Measurements from ENCODE around the gene SKIDA1.
A peak's percentile ranks its signal among the peaks of the same experiment; 100 is the strongest.

The SKIDA1 gene

GRCh38 chr10:21490028-21490710 lies 35.3 kb downstream of the SKIDA1 start:
- TF ChIP-seq SIN3A (IDR thresholded peaks at IDR 0.05; ENCODE audit: borderline replicate concordance, insufficient read depth, low read length) (no peak), POLR2AphosphoS5 (IDR thresholded peaks at IDR 0.05; ENCODE audit: low read depth, low read length) (no peak), TAF1 (IDR thresholded peaks at IDR 0.05; ENCODE audit: borderline replicate concordance, insufficient read depth, low read length) (no peak), FOXP2 (optimal IDR thresholded peaks at IDR 0.05; ENCODE audit: borderline replicate concordance, extremely low read depth, extremely low read length, insufficient read depth) (no peak)
- TF ChIP-seq, protein P1, sequence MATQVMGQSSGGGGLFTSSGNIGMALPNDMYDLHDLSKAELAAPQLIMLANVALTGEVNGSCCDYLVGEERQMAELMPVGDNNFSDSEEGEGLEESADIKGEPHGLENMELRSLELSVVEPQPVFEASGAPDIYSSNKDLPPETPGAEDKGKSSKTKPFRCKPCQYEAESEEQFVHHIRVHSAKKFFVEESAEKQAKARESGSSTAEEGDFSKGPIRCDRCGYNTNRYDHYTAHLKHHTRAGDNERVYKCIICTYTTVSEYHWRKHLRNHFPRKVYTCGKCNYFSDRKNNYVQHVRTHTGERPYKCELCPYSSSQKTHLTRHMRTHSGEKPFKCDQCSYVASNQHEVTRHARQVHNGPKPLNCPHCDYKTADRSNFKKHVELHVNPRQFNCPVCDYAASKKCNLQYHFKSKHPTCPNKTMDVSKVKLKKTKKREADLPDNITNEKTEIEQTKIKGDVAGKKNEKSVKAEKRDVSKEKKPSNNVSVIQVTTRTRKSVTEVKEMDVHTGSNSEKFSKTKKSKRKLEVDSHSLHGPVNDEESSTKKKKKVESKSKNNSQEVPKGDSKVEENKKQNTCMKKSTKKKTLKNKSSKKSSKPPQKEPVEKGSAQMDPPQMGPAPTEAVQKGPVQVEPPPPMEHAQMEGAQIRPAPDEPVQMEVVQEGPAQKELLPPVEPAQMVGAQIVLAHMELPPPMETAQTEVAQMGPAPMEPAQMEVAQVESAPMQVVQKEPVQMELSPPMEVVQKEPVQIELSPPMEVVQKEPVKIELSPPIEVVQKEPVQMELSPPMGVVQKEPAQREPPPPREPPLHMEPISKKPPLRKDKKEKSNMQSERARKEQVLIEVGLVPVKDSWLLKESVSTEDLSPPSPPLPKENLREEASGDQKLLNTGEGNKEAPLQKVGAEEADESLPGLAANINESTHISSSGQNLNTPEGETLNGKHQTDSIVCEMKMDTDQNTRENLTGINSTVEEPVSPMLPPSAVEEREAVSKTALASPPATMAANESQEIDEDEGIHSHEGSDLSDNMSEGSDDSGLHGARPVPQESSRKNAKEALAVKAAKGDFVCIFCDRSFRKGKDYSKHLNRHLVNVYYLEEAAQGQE (IDR thresholded peaks at IDR 0.05; ENCODE audit: insufficient read depth in 1 of 2, low read depth in 2 of 2, low read length in 2 of 2), result no peak

- TF ChIP-seq TAF1 (IDR thresholded peaks at IDR 0.05; ENCODE audit: borderline replicate concordance, insufficient read depth, low read length), result no peak
- no peak for TF ChIP-seq SIN3A (IDR thresholded peaks at IDR 0.05; ENCODE audit: borderline replicate concordance, insufficient read depth, low read length)
- no peak for TF ChIP-seq POLR2AphosphoS5 (IDR thresholded peaks at IDR 0.05; ENCODE audit: low read depth, low read length)
- no peak for TF ChIP-seq FOXP2 (optimal IDR thresholded peaks at IDR 0.05; ENCODE audit: borderline replicate concordance, extremely low read depth, extremely low read length, insufficient read depth)
- TF ChIP-seq, protein P1 (IDR thresholded peaks at IDR 0.05; ENCODE audit: insufficient read depth in 1 of 2, low read depth in 2 of 2, low read length in 2 of 2), result 0 out of 4 replicates have a peak, but pooled peaks of 1 of the 2 experiments have one; percentile 5
Measured at GRCh38 chr10:21488957-21489446, 36.5 kb downstream of the SKIDA1 start.

GRCh38 chr10:21488246-21488956 lies 37.1 kb downstream of the SKIDA1 start:
- no peak for TF ChIP-seq TAF1 (IDR thresholded peaks at IDR 0.05; ENCODE audit: borderline replicate concordance, insufficient read depth, low read length)
- no peak for TF ChIP-seq POLR2AphosphoS5 (IDR thresholded peaks at IDR 0.05; ENCODE audit: low read depth, low read length)
- TF ChIP-seq FOXP2 (optimal IDR thresholded peaks at IDR 0.05; ENCODE audit: borderline replicate concordance, extremely low read depth, extremely low read length, insufficient read depth), result no peak
- TF ChIP-seq, protein P1 (IDR thresholded peaks at IDR 0.05; ENCODE audit: insufficient read depth in 1 of 2, low read depth in 2 of 2, low read length in 2 of 2), result no peak
- TF ChIP-seq SIN3A (IDR thresholded peaks at IDR 0.05; ENCODE audit: borderline replicate concordance, insufficient read depth, low read length), result no peak

GRCh38 chr10:21487416-21488180 lies 37.9 kb downstream of the SKIDA1 start:
- TF ChIP-seq TAF1 (IDR thresholded peaks at IDR 0.05; ENCODE audit: borderline replicate concordance, insufficient read depth, low read length), result no peak
- no peak for TF ChIP-seq SIN3A (IDR thresholded peaks at IDR 0.05; ENCODE audit: borderline replicate concordance, insufficient read depth, low read length)
- TF ChIP-seq, protein P1 (IDR thresholded peaks at IDR 0.05; ENCODE audit: insufficient read depth in 1 of 2, low read depth in 2 of 2, low read length in 2 of 2), result no peak
- TF ChIP-seq FOXP2 (optimal IDR thresholded peaks at IDR 0.05; ENCODE audit: borderline replicate concordance, extremely low read depth, extremely low read length, insufficient read depth), result no peak
- TF ChIP-seq POLR2AphosphoS5 (IDR thresholded peaks at IDR 0.05; ENCODE audit: low read depth, low read length), result no peak

Measured in PFSK-1 (cell line).